Spleen (tissue), 11 donors: ENCODE results near the gene HDAC3. TPM values are rescaled to one million over a fixed set of nuclear protein-coding genes. Genes with fewer than 3 reads are reported as not detected.

Source experiments
- DNase-seq: peaks from one replicate; pipeline ENCODE4 v3.0.0-alpha.2; 2020
- H3K27ac ChIP-seq, 8 donors: fragments of 200-600 bp; sonication (generic) in 7 of 8; 1 replicate in 4 of 8; 2 replicates in 4 of 8; pipeline versions ENCODE4 v1.5.0 to v1.8.0; 2016 to 2021; ENCODE audit warnings: inconsistent platforms in 4 of 8, mild to moderate bottlenecking in 4 of 8, moderate library complexity in 1 of 8
- H3K27me3 ChIP-seq, 7 donors: fragments of 200-600 bp; sonication (generic) in 6 of 7; replicated peaks in 1 of 7; 1 replicate in 4 of 7; 2 replicates in 3 of 7; pipeline versions ENCODE4 v1.5.0 to v1.8.0; 2016 to 2021; ENCODE audit warnings: inconsistent platforms in 3 of 7, mild to moderate bottlenecking in 1 of 7
- H3K36me3 ChIP-seq, 6 donors: fragments of 200-600 bp; sonication (generic) in 5 of 6; 1 replicate in 4 of 6; 2 replicates in 2 of 6; pipeline versions ENCODE4 v1.5.0 to v1.8.0; 2016 to 2021; ENCODE audit warnings: inconsistent platforms in 2 of 6
- H3K4me1 ChIP-seq, 6 donors: fragments of 200-600 bp; sonication (generic) in 5 of 6; 1 replicate in 3 of 6; 2 replicates in 3 of 6; pipeline versions ENCODE4 v1.5.0 to v1.8.0; 2016 to 2021; ENCODE audit warnings: inconsistent platforms in 3 of 6
- H3K4me3 ChIP-seq, 8 donors: fragments of 200-600 bp; sonication (generic) in 7 of 8; 1 replicate in 4 of 8; 2 replicates in 4 of 8; pipeline versions ENCODE4 v1.5.0 to v1.8.0; 2016 to 2021; ENCODE audit warnings: inconsistent platforms in 4 of 8, mild to moderate bottlenecking in 4 of 8, moderate library complexity in 2 of 8
- H3K9me3 ChIP-seq, 8 donors: fragments of 200-600 bp; sonication (generic) in 7 of 8; 1 replicate in 4 of 8; 2 replicates in 4 of 8; pipeline versions ENCODE4 v1.5.0 to v1.8.0; 2016 to 2021; ENCODE audit warnings: inconsistent platforms in 4 of 8
- POLR2A ChIP-seq, 3 donors: fragments of 450-650 bp; IDR thresholded peaks; one replicate each; pipeline ENCODE4 v1.5.1; 2017; ENCODE audit warnings: antibody characterized with exemption in 3 of 3, mild to moderate bottlenecking in 1 of 3
- POLR2AphosphoS5 ChIP-seq, 3 donors: sonication (generic); formaldehyde crosslinking; IDR thresholded peaks; one replicate each; pipeline ENCODE4 v1.5.1; 2017; ENCODE audit warnings: antibody characterized with exemption in 3 of 3
- WGBS, 5 donors: extraction: QIAGEN DNeasy Blood & Tissue Kit in 3 of 5; methylation state at CpG; one replicate each; pipeline versions ENCODE4 v1.1.5 to v1.1.7; 2013 to 2018; 5-methylcytosine and 5-hydroxymethylcytosine counted together
- intact Hi-C: fragments of 100-400 bp; cut with DNase I; formaldehyde crosslinking; loops from one replicate; pipeline ENCODE4 v1.15.0; 2023; ENCODE audit warnings: low total_unique reads
- polyA plus RNA-seq, 3 donors: library from polyadenylated mRNA; stranded (reverse); fragments of 200-250 nt; gene quantifications; one replicate each; pipeline ENCODE4 v1.2.1, GENCODE V29; 2013
- total RNA-seq, 7 donors: library from RNA; depleted of rRNA in 3 of 7; stranded (reverse); fragments of >200 nt in 3 of 7; fragmentation: NEBNext Ultra II Directional in 4 of 7; extraction: Animal tissue kit (Norgen Biotek cat#: 25700) in 4 of 7; gene quantifications; one replicate each; pipeline versions ENCODE4 v1.1.0 to v1.2.1, GENCODE V29; 2016 to 2021
- TF ChIP-seq, protein P1 (sequence below), 11 experiments: fragments of 200-600 bp in 7 of 11; fragments of 450-650 bp in 4 of 11; sonication (generic) in 4 of 11; IDR thresholded peaks in 8 of 11; conservative IDR thresholded peaks in 3 of 11; 1 replicate in 7 of 11; 2 replicates in 4 of 11; pipeline versions ENCODE4 v1.4.0 to v1.8.0; 2016 to 2021; ENCODE audit warnings: antibody characterized with exemption in 11 of 11, inconsistent platforms in 4 of 11, mild to moderate bottlenecking in 1 of 11
- donor health status: healthy with polysubstance abuse.
- donor health status: DM: no; HTN: no; CAD: no; lungs with moderate emphysema.
- donor health status: DM: no; HTN: no; CAD: no.
- donor health status: Bipolar disorder and iron deficiency.
- donor health status: healthy.
- donor health status: DM: no; HTN: no; CAD: no.
- donor health status: DM: yes; HTN: yes; CAD: no.

Gene HDAC3
- total and polyA plus RNA-seq, 10 donors = 51.1 to 108 (median 64.8) TPM

DNA sequence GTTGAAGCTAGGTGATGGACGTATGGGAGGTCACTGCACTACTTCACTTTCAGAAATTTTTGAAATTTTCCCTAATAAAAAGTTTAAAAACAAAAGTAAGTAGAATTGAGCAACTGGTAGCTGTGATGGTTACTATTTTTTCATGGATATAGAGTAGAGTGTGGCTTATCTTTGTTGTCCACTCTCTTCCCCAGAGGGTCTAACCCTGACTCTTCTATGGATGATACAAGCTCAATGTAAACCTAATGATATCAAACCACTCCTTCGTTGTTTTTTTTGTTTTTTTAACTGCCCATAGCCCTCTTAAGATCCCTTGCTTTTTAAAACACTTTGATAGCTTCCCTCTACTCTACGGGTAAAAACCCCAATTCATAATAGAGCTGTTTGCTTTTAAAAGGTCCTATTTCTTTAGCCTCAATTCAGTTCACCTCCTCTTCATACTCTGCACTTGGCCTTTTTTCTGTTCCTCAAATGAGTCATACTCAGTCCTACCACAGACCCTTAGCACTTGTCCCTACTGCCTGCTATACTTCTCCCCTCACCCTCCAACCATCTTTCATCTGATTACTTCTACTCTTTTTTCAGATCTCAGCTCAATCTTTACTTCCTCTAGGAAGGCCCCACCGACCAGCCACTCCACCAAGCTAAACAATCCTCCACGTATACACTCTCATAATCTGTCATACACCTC lies 2.6 kb downstream of the HDAC3 start:
- WGBS, 5 donors = 56 to 69% (median 59%) methylated on average over 5 of the region's 5 CpGs
- Histone ChIP-seq H3K36me3 (peaks cover 0 to 51% (median 24%) of the 10 kb centered on the region in 6 donors), H3K4me1 (peaks cover 20 to 74% (median 45%) of the 10 kb centered on the region in 6 donors)

DNA sequence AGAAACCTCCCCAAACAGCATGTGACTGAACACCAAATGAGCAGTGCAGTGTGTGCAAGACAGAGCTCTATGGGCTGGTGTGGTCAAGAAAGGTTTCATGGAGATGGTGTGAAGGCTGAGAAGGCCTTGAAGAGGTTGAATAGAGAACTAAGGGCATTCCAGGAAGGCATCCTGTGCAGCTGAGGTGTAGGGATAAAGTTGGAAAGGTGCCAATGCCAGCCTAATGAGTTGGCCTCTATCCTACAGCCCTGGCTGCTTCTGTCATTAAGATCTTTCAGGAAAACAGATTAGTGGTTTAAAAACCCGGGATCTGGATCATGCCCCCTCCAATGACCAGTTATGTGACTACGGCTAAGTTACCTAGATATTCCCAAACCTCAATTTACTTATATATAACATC lies 4.0 kb downstream of the HDAC3 start:
- TF ChIP-seq, protein P1, sequence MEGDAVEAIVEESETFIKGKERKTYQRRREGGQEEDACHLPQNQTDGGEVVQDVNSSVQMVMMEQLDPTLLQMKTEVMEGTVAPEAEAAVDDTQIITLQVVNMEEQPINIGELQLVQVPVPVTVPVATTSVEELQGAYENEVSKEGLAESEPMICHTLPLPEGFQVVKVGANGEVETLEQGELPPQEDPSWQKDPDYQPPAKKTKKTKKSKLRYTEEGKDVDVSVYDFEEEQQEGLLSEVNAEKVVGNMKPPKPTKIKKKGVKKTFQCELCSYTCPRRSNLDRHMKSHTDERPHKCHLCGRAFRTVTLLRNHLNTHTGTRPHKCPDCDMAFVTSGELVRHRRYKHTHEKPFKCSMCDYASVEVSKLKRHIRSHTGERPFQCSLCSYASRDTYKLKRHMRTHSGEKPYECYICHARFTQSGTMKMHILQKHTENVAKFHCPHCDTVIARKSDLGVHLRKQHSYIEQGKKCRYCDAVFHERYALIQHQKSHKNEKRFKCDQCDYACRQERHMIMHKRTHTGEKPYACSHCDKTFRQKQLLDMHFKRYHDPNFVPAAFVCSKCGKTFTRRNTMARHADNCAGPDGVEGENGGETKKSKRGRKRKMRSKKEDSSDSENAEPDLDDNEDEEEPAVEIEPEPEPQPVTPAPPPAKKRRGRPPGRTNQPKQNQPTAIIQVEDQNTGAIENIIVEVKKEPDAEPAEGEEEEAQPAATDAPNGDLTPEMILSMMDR (IDR thresholded peaks at IDR 0.05 in 8 of 11, conservative IDR thresholded peaks at IDR 0.05 in 3 of 11) = no peak
- no peak for TF ChIP-seq POLR2AphosphoS5 (IDR thresholded peaks at IDR 0.05)
- no peak for TF ChIP-seq POLR2A (IDR thresholded peaks at IDR 0.05)
- peaks cover 20 to 61% (median 34%) of the 10 kb centered on the region in 6 donors for H3K4me1 ChIP-seq
- peaks cover 0 to 65% (median 37%) of the 10 kb centered on the region in 6 donors for H3K36me3 ChIP-seq
- no peak overlapping the region for H3K4me3 ChIP-seq
- no peaks in the 10 kb centered on the region for H3K9me3 ChIP-seq
- WGBS, 5 donors = 90 to 100% (median 96%) methylated on average over 2 of the region's 2 CpGs
- no peak for DNase-seq
- H3K27me3 ChIP-seq = no peaks in the 10 kb centered on the region
- intact Hi-C loops = no loop called here
- H3K27ac ChIP-seq = no peak overlapping the region

More for the DNA sequence above, 2.6 kb downstream of the HDAC3 start:
- TF ChIP-seq POLR2A (IDR thresholded peaks at IDR 0.05) (no peak), POLR2AphosphoS5 (IDR thresholded peaks at IDR 0.05) (no peak)
- TF ChIP-seq, protein P1 (IDR thresholded peaks at IDR 0.05 in 8 of 11, conservative IDR thresholded peaks at IDR 0.05 in 3 of 11) = no peak
- intact Hi-C loops = no loop called here
- no peak for DNase-seq
- H3K27ac ChIP-seq = no peak overlapping the region
- no peaks in the 10 kb centered on the region for H3K9me3 ChIP-seq
- H3K27me3 ChIP-seq = no peaks in the 10 kb centered on the region
- no peak overlapping the region for H3K4me3 ChIP-seq

DNA sequence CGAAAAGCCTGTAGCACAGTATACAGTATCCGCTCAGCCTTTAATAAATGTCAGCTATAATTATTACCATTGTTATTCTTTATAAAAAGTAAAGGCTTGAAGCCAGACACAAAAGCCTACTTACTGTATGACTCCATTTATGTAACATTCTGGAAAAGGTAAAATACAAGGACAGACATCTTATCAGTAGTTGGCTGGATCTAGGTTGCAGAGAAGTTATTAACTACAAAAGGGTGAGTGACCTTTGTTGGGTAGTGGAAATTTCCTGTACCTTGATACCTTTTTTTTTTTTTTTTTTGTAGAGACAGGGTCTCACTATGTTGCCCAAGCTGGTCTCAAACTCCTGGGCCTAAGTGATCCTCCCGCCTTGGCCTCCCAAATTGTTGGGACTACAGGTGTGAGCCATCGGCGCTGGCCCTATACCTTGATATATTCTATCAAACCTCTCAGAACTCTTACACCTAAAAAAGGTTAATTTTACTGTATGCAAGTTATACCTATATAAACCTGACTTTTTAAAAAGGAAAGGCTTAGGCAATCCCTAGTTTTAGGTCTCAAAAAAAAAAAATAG lies 6.0 kb downstream of the HDAC3 start:
- Histone ChIP-seq H3K36me3 (peaks cover 0 to 85% (median 51%) of the 10 kb centered on the region in 6 donors), H3K27me3 (no peaks in the 10 kb centered on the region)
- WGBS, 5 donors = 94 to 98% (median 98%) methylated on average over 5 of the region's 5 CpGs

More for the DNA sequence above, 6.0 kb downstream of the HDAC3 start:
- no peak overlapping the region for H3K4me3 ChIP-seq
- no peak overlapping the region for H3K27ac ChIP-seq
- TF ChIP-seq POLR2AphosphoS5 (IDR thresholded peaks at IDR 0.05) (no peak), POLR2A (IDR thresholded peaks at IDR 0.05) (no peak)
- TF ChIP-seq, protein P1 (IDR thresholded peaks at IDR 0.05 in 8 of 11, conservative IDR thresholded peaks at IDR 0.05 in 3 of 11) = no peak
- no peak for DNase-seq
- intact Hi-C loops = no loop called here
- no peaks in the 10 kb centered on the region for H3K9me3 ChIP-seq
- peaks cover 14 to 47% (median 26%) of the 10 kb centered on the region in 6 donors for H3K4me1 ChIP-seq
